NCI-H446 (cell line): Measurements from ENCODE around the gene ADAMTS6.
"Not testable (repeated sequence)": the region's sequence is repeated elsewhere in the genome, so short reads cannot be mapped to it uniquely, and the experiment has no call there.

Experiments
- DNase-seq, 2 experiments: peaks; one replicate each; lab custom pipeline; 2025; lab: John Stamatoyannopoulos, UW

ADAMTS6 gene

DNA sequence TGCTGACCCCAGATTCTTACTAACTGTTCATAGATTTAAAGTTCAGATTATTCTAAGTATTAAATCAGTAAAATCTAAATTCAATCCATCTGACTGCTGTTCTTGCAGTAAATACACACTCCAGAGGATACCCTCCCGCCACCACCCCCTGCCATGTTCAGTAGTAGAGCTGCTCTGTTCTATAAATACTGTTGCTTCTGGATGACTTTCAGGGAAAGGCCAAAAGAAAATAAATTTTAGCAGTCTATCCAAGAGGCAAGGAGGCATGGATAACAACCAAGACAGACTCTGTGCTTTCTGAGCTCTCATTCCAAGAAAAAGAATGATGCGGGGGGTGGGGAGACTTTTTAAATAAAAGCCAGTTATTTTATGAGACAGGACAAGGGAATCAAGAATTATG, 115.1 kb downstream of the ADAMTS6 start:
- DNase-seq, result peak in 1 of 2 experiments; percentile 29

DNA sequence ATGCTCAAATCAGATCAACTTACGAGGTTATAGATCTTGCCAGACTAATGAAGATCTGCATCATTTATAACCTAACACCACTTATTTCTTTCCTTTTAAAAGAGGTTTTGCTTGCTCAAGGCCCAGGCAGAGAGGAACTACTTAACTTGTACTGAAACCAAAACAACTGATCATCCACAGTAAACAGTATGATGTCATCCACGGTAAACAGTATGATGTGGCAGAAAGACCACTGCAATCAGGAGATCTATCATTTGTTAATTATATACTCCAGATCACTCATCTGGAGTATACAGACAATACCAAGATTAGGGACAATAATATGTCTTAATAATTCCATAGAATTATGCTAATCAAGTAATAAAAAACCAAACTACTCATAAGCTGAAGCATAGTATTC, 116.8 kb downstream of the ADAMTS6 start:
- no peak for DNase-seq

DNA sequence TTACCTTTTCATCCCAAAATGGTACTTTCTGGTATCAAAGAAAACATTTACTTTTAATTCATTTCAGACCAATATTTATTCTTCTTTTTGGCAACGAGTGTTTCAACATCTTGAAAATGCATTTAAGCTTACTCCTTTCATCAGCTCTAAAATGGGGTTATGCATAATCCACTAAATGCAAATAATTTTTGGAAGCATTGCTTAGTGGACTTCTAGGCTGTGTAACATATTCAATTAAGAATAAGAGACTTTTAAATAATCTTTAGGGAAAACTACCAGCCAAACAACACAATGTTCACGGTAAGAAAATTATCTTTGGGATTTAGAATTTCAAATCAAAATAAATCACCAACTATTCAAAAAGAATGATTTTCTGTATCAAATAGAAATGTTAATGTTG, 118.2 kb downstream of the ADAMTS6 start:
- no peak for DNase-seq

DNA sequence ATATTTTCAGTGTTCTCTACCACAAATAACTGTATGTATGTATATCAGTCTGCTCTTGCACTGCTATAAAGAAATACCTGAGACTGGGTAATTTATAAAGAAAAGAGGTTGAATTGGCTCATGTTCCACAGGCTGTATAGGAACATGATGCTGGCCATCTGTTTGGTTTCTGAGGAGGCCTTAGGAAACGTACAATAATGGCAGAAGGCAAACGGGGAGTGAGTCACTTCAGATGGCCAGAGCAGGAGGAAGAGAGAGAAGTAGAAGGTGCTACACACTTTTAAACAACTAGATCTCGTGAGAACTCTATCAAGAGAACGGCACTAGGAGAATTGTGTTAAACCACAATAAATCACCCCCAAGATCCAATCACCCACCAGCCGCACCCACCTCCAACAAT, 121.7 kb downstream of the ADAMTS6 start:
- peak in 1 of 2 experiments; percentile 56 for DNase-seq

DNA sequence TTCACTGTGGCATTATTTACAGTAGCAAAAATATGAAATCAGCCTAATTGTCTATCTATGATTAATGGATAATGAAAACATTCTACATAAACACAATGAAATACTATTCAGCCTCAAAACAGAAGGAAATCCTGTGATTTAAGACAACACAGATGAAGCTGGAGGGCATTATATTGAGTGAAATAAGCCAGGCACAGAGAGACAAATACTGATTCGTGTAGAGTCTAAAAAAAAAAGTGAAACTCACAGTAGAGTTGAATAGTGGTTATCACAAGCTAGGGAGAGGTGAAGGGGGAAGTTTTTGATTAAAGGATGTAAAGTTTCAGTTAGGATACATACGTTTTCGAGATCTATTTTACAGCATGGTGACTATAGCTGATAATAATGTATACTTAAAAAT, 122.2 kb downstream of the ADAMTS6 start:
- no peak for DNase-seq

DNA sequence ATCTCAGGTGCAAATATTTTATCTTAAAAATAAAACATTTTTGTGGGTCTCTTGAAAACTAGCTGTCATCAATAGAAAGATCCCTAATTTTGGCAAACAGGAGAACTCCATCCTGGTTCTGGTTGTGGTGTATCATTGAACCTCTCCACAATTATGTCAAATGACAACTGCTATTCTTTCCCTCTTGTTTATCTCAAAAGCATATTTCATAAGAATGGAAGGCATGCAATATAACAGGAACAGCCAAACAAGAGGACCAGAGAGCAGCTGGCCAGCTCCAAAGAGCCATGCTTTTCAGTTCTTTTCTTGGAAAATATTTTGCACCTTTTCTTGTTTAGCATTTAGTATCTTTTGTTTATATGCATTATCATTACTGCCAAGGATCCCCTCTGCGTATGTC, 125.4 kb downstream of the ADAMTS6 start:
- DNase-seq, result no peak

DNA sequence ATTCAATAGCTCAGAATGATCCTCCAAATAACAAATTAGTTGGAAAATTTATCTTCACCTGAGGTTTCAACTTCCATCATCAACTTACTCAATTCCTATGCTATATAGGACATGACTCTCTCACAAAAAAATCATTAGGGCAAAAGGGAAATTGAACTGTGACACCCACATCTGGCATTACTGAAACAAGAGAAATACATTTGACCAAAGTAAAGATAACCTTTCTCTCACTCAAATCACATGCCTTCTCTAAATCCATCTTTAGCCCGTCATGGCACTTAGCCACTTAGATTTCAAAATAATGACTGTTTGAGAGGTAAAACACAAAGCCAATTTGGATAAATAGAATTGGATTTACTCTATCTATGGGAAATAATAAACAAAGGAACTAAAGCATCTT, 126.4 kb downstream of the ADAMTS6 start:
- DNase-seq, result no peak

DNA sequence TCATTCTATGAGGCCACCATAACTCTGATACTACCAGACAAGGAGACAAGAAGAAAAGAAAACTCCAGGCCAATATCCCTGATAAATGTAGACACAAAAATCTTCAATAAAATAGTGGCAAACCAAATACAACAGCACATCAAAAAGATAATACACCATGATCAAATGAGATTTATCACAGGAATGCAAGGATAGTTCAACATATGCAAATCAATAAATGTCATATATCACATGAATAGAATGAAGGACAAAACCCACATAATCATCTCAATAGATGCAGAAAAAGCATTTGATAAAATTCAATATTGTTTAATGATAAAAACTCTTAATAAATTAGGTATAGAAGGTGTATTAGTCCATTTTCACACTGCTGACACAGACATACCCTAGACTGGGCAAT, 139.9 kb downstream of the ADAMTS6 start:
- no peak for DNase-seq

DNA sequence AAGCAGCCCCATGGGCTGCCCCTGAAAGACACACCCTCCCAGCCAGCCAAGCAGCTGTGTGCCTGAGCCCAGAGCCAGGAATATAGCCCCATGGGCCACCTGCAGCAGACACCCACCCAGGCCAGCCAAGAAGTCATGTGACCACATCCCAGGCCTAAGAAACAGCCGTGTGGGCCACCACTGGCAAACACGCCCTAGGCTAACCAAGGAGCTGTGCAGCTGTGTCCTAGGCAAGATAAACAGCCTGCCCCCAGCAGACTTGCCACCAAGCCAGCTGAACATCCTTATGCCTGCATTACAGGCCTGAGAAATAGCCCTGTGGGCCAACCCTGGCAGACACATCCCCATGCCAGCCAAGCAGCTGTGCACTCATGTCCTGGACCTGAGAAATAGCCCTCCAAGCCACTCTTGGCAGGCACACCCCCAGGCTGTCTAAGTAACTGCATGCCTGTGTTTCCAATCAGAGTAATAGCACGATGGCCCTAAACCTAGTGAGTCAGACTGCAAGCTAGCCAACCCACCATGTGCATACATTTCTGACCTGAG, 143.0 kb downstream of the ADAMTS6 start:
- peak; percentile 18 to 67 for DNase-seq

DNA sequence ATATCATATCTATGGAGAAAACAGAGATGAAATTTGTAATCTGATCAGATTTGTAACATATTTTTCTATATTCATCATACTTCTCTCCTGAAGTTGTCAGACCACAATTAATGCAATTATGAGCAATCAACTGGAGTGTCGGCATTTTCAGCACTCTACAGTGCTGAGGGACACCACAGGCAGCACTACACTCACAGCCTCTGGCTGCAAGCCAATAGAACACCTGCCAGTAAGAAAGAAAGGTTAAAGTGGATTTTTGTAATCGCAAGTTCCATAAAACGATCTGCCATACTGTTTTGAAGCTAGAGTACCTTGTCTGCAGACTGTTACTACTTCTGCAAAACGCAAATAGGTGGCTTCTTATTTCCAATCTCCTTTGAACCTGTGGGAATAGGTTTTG, 147.6 kb downstream of the ADAMTS6 start:
- DNase-seq, result no peak

DNA sequence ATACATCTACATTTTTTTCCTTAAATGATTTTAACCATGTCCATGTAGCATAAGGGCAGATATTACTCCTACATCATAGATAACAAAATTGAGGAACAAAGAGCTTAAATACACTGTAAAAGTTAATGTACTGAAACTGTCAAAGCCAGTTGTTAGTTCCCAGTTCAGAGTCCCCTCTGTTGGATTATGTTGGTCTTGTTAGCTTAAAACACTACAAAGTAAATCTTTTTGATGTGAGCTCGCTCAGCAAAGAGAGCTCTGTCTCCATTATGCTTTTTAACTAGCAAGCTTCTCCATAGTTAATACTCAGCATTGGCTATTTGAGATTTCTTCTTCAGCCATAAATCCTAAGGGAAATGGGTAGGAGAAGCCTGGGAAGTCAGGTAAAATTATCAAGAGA, 149.1 kb downstream of the ADAMTS6 start:
- no peak for DNase-seq

DNA sequence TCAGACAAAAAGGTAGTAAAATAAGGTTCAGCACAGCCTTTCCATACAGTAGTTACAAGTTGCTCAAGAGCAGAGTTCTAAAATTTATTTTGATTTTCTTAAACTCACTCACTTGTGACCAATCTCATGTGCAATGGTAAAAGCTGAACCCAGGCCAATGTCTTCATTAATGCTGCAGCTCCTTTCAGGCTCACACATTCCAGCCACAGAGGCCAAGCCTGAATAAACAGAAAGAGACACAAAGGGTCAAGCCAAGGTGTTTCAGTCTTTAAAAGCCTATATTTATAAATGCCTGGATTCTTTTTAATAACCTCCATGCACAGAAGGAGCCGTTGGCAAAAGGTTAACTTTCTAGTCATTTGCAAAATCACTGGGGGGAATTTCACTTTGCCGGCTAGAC, 152.5 kb downstream of the ADAMTS6 start:
- DNase-seq, result peak in 1 of 2 experiments; percentile 16

DNA sequence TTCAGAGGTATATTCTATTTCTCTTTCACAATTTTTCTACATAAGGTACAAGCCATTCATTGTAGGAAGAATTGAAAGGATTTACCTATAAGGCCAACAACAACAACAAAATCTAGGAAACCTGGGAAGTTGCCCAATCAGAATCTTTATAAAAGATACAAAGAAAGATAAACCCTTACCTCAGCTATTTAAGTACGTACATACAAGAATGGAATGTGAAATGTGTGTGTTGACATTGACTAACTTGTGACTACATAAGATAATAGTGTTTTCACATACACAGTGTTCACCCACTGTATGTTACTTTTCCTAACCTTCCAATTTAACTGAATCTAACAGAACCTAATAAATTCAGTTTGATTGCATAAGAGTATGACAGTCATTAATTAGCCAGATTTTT, 154.1 kb downstream of the ADAMTS6 start:
- DNase-seq, result no peak

DNA sequence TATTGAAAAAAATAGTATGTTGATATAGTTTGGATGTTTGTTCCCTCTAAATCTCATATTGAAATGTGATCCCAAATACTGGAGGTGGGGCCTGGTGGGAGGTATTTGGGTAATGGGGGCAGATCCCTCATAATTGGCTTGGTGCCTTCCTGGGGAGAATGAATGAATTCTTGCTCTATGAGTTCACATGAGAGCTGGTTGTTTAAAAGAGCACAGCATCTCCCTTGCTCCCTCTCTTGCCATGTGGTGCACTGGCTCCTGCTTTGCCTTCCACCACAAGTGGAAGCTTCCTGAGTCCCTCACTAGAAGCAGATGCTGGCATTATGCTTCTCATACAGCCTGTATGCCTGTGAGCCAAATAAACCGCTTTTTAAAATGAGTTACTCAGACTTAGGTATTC, 154.8 kb downstream of the ADAMTS6 start:
- DNase-seq, result peak in 1 of 2 experiments; percentile 5

DNA sequence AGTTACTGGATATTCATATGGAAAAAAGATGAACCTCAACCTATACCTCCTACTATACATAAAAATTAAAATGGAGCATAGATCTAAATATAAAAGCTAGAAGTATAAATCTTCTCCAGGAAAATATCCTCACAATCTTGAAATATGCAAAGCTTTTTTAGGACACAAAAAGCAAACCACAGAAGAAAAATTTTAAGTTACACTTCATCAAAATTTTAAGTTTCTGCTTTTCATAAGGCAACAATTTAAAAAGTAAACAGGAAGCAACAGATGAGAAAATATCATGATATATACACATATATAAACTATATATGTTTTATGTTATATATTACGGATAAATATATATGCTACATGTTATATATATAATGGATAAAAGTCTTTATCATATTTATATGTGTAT, 157.5 kb downstream of the ADAMTS6 start:
- no peak for DNase-seq

DNA sequence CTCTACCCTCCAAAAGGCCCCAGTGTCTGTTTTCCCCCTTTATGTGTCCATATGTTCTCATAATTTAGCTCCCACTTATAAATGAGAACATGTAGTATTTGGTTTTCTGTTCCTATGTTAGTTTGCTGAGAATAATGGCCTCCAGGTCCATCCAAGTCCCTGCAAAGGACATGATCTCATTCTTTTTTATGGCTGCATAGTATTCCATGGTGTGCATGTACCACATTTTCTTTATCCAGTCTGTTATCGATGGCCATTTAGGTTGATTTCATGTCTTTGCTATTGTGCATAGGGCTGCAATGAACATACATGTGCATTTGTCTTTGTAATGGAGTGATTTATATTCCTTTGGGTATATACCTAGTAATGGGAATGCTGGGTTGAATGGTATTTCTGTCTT, 161.0 kb downstream of the ADAMTS6 start:
- not testable (repeated sequence) for DNase-seq

DNA sequence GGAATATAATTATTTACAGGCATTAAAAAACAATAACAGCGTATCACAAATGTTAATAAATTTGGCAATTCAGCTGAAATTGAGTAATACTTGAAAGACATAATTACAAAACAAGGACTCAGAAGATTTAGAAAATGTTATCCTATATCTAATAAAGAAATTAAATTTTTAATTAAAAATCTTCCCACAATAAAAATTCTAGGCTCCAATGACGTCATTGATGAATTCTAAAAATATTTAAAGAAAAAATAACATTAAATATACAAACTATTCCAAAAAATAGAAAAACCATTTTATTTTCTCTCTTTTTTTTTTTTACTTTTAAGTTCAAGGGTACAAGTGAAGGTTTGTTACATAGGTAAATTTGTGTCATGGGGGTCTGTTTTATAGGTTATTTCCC, 161.5 kb downstream of the ADAMTS6 start:
- no peak for DNase-seq

DNA sequence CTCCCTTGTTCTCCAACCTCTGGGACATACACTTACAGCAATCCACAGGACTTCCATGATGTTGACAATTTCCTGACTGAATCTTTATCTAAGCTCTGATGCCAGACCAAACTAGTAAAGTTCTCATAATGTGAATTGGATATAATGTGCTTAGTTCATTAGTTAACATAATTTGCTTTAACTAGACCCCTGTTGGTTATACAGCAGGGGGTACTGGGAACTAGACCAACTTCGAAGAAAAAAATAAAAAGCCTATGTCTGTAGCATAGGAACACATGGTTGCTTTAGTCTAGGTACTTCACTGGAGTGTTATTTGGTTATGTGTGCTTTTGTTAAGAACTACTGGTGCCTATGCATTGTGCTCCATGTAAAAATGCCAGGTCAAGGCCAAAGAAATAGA, 173.8 kb downstream of the ADAMTS6 start:
- peak; percentile 28 to 56 for DNase-seq

DNA sequence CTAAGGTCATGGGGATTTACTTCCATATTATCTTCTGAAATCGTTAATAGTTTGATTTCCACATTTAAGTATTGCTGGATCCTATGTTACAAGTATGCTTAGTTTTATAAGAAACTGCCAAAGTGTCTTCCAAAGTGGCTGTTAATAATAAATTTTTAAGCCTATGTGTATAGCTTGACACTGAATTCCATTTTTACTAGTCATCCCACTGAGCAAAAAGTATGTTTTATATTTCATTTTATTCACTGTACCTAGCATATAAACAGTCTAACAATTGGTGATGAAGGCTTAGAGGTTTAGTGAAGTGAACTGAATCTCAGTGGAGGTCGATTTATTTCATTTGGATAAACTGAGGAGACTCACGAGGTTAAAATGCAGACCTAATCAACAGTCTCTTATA, 174.6 kb downstream of the ADAMTS6 start:
- no peak for DNase-seq

DNA sequence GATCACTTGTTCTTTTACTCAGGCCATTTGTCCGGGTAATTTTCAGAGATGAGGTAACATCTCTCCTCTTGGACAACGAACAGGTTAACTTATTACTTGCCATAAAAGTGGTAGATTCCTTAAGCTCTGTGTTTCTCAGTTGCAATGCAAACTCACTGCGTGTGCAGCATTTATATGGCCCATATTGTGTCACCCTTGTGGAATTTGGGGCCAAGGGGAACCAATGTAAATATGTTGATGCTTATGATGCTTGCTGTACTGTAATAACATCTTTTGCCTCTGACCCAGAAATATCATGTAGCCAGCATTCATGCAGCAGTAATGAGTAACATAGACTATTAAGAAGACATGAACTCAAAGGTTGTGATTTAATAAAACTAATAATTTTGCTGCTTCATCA, 175.8 kb downstream of the ADAMTS6 start:
- no peak for DNase-seq

DNA sequence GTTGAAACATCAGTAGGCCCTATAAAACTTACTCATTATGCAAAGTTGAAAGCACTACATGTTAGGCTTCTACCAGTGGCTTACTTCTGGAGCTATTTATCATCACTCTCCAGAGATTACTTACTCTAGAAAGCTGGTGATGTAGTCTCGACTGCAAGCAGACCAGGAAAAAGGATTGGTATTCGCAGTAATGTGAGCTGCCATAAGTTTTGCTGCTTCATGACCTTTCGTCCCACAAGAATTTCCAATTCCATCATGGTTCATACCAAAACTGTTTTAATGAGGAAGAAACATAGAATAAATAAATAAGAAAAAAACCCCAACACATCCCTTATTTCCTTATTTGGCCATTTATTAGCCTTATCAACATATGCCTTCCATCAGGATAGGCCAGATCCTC, 181.9 kb downstream of the ADAMTS6 start:
- no peak for DNase-seq

DNA sequence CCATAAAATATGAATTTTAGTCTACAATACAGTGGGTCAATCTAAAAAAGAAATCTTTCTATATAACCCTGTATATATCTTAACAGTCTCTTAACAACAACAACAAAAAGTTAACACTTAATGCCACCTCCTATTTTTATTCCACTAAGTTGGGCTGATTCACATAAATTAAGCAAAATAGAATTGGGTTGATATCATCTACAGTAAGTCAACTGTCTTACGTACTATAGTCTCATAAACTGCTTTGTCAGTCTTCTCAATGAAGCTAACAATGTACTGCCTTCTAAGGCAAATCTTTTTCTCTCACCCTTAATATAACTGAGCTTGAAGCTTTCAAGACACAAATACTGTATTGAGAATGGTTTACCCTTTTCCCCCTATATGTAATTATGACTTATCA, 185.7 kb downstream of the ADAMTS6 start:
- no peak for DNase-seq

DNA sequence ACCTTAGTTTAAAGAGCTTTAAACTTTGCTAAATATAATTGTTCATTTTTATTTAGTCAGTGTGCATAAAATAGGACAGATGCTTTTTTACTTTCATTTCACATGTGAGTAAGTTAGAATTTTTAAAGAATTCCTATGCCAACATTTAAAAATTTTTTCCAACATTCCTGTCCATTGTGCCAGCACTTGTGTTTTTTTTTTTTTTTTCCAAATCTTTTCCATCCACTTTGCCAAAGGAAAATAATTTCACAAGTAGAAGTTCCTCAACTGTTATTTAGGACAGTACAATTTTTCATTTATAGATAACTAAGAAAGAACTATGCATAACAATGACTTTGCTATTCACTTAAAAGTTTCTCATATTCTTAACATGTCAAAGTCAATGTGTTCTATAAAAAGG, 189.5 kb downstream of the ADAMTS6 start:
- DNase-seq, result no peak

DNA sequence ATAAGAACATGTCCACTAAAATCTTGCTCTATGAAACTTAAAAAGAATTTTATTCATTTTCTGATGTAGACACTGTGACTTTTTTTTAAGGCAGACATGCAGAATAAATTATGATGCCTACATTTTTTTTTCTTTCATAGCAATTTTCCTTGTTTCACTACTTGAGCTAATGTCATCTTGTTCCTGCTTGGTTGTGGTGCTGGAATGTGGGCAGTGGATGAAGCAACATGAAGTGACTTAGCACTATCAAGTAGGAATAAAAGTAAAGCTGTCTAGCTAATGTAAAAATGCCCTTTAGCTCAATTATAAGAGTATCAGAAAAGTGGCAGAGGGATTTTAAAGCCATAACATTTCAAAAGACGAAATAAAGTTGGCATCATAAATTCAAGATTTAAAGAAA, 191.0 kb downstream of the ADAMTS6 start:
- no peak for DNase-seq

DNA sequence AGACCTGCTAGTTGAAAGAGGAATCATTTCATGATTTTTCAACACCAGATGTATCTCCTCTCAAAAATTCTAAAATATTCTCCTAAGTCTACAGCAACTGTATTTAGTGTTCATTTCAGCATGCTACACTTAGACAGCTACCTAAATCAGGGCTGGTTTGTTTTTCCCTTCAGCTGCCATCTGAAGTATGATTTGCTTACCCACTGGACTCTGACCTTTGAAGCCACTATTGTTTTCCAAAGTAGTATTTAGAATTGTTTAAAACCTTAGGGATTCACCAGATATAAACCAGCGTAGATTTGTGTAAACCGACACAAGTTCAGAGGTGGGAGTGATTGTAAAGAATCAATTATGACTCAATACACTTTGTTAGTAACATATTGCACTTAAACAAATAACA, 193.1 kb downstream of the ADAMTS6 start:
- no peak for DNase-seq
